GM12878 (cell line): Measurements from ENCODE around the gene MCMBP. TPM values are rescaled to one million over a fixed set of nuclear protein-coding genes. Genes with fewer than 3 reads are reported as not detected.
A peak's percentile ranks its signal among the peaks of the same experiment; 100 is the strongest.

Experiments used
- EP300 ChIP-seq, 2 experiments: fragments of 150-350 bp in 1 of 2; IDR thresholded peaks; 2 replicates each; pipeline ENCODE4 v1.6.1; 2011 to 2012; ENCODE audit warnings: low read depth in 2 of 2, low read length in 2 of 2, borderline replicate concordance in 1 of 2, improper control_type of control experiment in 1 of 2, inconsistent platforms in 1 of 2; ENCODE audit not compliant: control insufficient read depth in 1 of 2
- FOXM1 ChIP-seq: IDR thresholded peaks from 2 replicates; pipeline ENCODE4 v1.6.1; 2012; ENCODE audit warnings: low read depth, mild to moderate bottlenecking, inconsistent platforms, low read length, moderate library complexity
- GATAD2B ChIP-seq: fragments of 450-650 bp; conservative IDR thresholded peaks from 2 replicates; pipeline ENCODE4 v1.6.1; 2017; ENCODE audit warnings: low read depth, mild to moderate bottlenecking, moderate library complexity
- IKZF1 ChIP-seq: fragments of 450-650 bp; conservative IDR thresholded peaks from 2 replicates; pipeline ENCODE4 v1.6.1; 2017; ENCODE audit warnings: antibody characterized with exemption, mild to moderate bottlenecking
- IKZF2 ChIP-seq, 2 experiments: fragments of 450-650 bp; IDR thresholded peaks; 2 replicates each; pipeline ENCODE4 v1.6.1; 2017; ENCODE audit warnings: mild to moderate bottlenecking in 2 of 2, moderate library complexity in 2 of 2
- MLLT1 ChIP-seq: fragments of 450-650 bp; IDR thresholded peaks from 2 replicates; pipeline ENCODE4 v1.6.1; 2016; ENCODE audit warnings: mild to moderate bottlenecking
- MTA2 ChIP-seq: fragments of 450-650 bp; IDR thresholded peaks from 2 replicates; pipeline ENCODE4 v1.6.1; 2016; ENCODE audit warnings: low read depth, mild to moderate bottlenecking, moderate library complexity
- POU2F2 ChIP-seq: IDR thresholded peaks from 3 replicates; pipeline ENCODE4 v1.6.1; 2011; ENCODE audit warnings: low read depth, mild to moderate bottlenecking, low read length, borderline replicate concordance
- RELB ChIP-seq: fragments of 450-650 bp; IDR thresholded peaks from 2 replicates; pipeline ENCODE4 v1.6.1; 2017; ENCODE audit warnings: low read depth, mild to moderate bottlenecking, moderate library complexity
- SUZ12 ChIP-seq: fragments of 200-600 bp; sonication (generic); IDR thresholded peaks from one replicate; pipeline ENCODE4 v1.6.1; 2018; ENCODE audit warnings: antibody characterized with exemption, mild to moderate bottlenecking; ENCODE audit not compliant: unreplicated experiment
- TCF12 ChIP-seq: IDR thresholded peaks from 2 replicates; pipeline ENCODE4 v1.6.1; 2011; ENCODE audit warnings: low read depth, mild to moderate bottlenecking, low read length
- polyA plus RNA-seq, 11 experiments: library from polyadenylated mRNA; depleted of rRNA in 4 of 11; unstranded in 6 of 11; stranded (reverse) in 5 of 11; fragments of >200 nt; fragmentation: Nextera tagmentation in 4 of 11; fragmentation: Illumina TruSeq in 1 of 11; extraction: Ambion mirVana in 4 of 11; extraction: Trizol in 1 of 11; gene quantifications; 1 replicate in 1 of 11; 2 replicates in 10 of 11; pipeline versions ENCODE4 v1.2.1 to v1.2.3, GENCODE V29; 2011 to 2016; ENCODE audit warnings: inconsistent platforms in 2 of 11, missing spikeins in 2 of 11, low read depth in 1 of 11
- total RNA-seq, 4 experiments: library from RNA; depleted of rRNA in 3 of 4; stranded (reverse); fragments of >200 nt in 3 of 4; fragmentation: Illumina TruSeq in 1 of 4; extraction: Trizol in 1 of 4; gene quantifications; 2 replicates each; pipeline versions ENCODE4 v1.2.1 to v1.2.3, GENCODE V29; 2013 to 2021
- TF ChIP-seq, protein P1 (sequence below): fragments of 450-650 bp; IDR thresholded peaks from 2 replicates; pipeline ENCODE4 v1.6.1; 2017; ENCODE audit warnings: antibody characterized with exemption, mild to moderate bottlenecking, moderate library complexity

The MCMBP gene
- total and polyA plus RNA-seq, 10 of the 15 experiments (the other 5 are each of a cell fraction or from before 2014, with no cell fraction given): 7.6 to 93.1 (median 75.7) TPM

GRCh38 chr10:119783665-119784027 is 89.0 kb downstream of the MCMBP start (continued):
- peak; percentile 24; the same call in 1 of the 2 replicates for TF ChIP-seq MLLT1
- no peak for TF ChIP-seq POU2F2
- peak; percentile 9; the same call in 1 of the 2 replicates for TF ChIP-seq RELB
- no peak for TF ChIP-seq SUZ12
- 0 out of 2 replicates have a peak, but pooled peaks have one; percentile 24 for TF ChIP-seq IKZF1
- TF ChIP-seq FOXM1: 0 out of 2 replicates have a peak, but pooled peaks have one; percentile 18
- peak; percentile 49; the same call in 1 of the 2 replicates for TF ChIP-seq TCF12
- TF ChIP-seq, protein P1, sequence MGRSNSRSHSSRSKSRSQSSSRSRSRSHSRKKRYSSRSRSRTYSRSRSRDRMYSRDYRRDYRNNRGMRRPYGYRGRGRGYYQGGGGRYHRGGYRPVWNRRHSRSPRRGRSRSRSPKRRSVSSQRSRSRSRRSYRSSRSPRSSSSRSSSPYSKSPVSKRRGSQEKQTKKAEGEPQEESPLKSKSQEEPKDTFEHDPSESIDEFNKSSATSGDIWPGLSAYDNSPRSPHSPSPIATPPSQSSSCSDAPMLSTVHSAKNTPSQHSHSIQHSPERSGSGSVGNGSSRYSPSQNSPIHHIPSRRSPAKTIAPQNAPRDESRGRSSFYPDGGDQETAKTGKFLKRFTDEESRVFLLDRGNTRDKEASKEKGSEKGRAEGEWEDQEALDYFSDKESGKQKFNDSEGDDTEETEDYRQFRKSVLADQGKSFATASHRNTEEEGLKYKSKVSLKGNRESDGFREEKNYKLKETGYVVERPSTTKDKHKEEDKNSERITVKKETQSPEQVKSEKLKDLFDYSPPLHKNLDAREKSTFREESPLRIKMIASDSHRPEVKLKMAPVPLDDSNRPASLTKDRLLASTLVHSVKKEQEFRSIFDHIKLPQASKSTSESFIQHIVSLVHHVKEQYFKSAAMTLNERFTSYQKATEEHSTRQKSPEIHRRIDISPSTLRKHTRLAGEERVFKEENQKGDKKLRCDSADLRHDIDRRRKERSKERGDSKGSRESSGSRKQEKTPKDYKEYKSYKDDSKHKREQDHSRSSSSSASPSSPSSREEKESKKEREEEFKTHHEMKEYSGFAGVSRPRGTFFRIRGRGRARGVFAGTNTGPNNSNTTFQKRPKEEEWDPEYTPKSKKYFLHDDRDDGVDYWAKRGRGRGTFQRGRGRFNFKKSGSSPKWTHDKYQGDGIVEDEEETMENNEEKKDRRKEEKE: no peak
- TF ChIP-seq MTA2: peak; percentile 82
- 0 out of 4 replicates have a peak, but pooled peaks of 1 of the 2 experiments have one; percentile 22 for TF ChIP-seq EP300 (IDR thresholded peaks at IDR 0.05; ENCODE audit: borderline replicate concordance in 1 of 2, control insufficient read depth in 1 of 2, low read depth in 2 of 2, low read length in 2 of 2)
- no peak for TF ChIP-seq GATAD2B
- peak; percentile 18 to 33; a peak in 2 of 4 replicates for TF ChIP-seq IKZF2 (IDR thresholded peaks at IDR 0.05)
